Fibroblast of skin of abdomen (primary cell): ENCODE results near the gene RHBDD1.

Experiments used
- DNase-seq: peaks from one replicate; pipeline ENCODE4 v3.0.0-alpha.2; 2013

Gene RHBDD1

DNA sequence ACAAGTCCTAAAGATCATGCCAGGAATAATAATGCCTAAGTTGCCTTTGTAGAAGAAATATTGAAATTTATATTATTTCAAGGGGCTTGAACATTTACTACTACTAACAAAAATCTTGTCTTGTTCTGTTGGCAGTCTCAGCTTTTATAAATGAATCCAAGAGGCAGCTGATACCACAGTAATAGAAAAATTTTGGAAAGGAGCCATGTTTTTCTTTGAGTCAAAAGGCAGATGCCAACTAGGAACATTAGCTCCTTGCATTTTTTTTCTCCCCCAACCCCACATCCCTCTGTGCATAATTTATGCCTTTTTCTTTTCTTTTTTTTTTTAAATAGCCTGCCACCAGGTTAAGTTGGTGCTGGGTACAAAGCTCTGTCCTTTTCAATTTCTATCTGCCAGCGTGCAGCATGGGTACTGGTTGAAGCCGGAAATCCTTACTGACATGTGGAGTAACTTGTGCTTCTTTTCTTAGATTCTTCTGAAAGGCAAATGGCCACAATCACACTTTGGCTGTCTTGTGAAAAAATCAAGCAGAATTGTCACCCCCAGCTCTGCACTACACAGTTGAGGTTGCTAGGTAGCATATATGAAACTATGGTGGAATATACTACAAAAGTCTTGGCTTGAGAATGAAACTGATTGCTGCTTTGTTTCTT, 98.8 kb downstream of the RHBDD1 start:
- no peak for DNase-seq

DNA sequence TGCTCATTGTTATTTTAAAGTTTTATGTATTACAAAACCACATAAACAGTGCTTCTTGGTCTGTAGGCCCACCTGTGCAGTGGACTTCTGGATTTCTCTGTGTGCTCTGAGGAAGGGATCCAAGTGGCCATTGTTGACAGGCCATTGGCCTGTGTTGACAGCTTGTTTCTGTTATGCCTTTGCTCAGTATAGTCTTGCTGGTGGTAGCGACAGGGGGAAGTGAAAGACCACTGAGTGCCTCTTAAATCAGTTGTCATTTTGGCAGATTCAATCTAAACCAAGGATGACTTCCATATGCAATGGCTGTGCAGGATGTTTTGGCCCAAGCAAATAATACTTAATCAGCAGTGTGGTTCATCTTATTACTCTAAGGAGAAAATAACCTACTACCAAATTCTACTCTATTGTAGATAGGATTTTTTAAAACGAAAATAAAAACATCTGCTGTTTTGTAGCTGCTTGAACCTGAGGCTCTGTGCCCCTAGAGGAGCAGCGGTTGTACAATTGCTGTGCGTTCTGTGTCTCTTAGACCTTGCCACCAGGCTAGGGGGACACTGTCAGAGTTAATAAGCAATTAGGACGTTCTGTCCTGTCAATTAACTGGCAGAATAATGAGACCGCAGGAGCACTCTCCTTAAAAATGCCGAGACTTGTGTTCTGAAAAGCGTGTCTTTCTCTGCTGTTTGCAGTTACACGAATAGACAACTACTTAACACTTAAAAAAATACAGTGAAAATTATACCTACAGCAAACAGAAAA, 108.2 kb downstream of the RHBDD1 start:
- DNase-seq = no peak

DNA sequence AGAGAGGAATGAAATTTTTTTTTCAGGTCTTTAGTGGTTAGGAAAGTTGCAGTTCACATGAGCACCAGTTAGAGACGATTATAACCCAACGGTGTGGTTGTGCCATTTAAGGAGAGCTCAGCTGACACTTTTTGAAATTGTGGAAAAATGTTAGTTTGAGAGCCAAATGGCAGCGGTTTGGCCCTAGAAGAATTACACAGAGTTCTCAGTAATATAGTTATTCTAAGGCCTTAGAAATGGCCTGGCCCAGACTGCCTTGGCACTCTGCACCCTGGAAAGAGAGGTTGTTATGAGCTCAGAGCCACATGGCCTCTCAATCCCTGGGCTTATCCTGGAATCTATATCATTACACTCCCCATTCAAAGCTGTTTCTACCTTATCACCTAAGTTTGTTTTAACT, 117.4 kb downstream of the RHBDD1 start:
- peak; percentile 9 for DNase-seq

DNA sequence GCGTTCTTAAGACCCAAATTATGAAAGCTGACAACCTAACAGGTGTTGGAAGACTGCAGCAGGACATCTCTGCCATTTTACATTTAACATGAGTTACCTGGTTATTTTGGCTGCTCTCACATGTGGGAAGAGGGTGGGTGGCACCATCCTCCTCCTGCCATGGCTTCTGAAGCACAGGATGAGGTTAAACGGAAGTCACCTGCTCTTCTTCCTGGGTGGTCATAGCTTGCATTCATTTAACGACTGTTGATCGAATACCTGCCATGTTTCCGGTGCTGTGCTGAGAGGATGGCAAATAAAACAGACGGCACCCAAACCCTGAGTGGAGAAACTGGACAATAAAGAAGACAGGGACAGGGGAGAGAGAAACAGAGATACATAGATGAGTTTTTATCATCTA, 118.0 kb downstream of the RHBDD1 start:
- DNase-seq = no peak

DNA sequence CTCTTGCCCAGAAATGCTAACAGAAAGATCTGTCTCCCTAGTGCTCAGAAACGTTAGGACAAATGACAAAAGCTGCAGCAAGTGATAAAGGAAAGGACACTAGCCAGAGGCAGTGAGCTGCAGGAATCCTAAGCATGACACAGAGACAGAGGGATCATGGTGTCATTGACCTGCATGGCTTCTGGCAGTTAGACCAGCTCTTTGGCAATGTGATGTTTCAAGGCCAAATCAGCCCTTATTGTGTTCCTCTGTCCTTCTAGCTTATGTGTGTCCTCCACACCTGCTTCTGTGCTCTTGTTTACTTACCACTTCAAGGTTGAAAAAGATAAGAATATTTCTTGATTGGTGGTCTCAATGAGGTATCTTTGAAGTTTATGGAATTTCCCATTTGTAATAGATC, 120.8 kb downstream of the RHBDD1 start:
- no peak for DNase-seq

DNA sequence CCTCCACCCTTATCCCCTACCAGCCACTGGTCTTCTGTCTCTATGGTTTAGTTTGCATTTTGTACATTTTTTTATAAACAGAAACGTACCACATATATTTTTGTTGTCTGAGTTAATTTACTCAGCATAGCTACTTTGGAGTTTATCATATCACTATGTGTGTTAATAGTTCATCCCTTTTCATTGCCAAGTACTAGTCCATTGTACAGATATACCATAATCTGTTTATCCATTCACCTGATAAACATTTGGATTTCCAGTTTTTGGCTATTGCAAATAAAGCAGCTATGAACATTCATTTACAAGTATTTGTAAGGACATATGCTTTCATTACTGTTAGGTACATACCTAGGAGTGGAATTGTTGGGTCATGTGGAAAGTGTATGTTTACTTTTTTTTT, 123.6 kb downstream of the RHBDD1 start:
- no peak for DNase-seq

DNA sequence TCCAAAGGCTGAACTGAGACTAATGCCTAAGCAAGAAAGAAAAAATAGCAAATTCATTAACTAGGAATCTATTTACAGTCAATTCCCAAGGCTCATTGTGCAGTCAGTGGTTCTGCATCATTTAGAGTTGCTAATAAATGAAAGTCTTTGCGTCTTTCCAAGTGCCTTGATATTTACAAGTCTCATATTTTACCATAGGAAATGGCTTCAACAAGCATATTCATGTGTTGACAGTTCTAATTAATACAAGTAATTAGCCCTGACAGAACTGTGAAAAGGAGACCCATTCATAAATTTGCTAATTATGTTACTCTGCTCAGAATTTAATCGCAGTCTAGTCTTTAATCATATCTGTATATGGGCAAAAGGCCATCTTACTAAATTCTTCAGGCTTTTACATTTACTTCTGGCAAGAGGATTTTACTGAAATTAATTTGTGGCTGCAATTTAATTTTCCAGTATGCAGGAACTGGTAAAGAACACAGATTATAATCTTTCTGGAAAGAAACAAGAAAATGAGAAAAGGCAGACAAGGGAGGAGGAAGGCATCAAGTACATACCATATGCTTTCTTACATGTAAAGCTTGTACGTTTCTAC, 126.4 kb downstream of the RHBDD1 start:
- no peak for DNase-seq

DNA sequence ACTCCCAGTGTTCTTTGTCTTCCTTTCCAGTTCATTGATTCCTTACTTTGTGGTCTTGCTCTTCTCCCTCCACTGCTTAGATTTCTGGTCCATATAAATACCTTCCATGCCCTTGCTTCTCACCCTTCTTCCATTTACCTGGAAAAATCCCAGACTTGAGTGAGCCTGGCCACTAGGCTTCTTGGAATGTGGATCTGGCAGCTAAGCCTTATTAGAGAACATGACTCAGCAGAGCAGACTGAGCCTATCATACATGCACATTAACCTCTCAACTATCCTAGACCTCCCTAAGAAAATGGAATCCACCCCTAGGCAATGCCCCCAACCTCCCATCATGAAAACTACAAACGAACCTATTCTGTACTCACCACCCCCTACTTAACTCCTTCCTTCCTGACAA, 127.7 kb downstream of the RHBDD1 start:
- DNase-seq = peak; percentile 78

DNA sequence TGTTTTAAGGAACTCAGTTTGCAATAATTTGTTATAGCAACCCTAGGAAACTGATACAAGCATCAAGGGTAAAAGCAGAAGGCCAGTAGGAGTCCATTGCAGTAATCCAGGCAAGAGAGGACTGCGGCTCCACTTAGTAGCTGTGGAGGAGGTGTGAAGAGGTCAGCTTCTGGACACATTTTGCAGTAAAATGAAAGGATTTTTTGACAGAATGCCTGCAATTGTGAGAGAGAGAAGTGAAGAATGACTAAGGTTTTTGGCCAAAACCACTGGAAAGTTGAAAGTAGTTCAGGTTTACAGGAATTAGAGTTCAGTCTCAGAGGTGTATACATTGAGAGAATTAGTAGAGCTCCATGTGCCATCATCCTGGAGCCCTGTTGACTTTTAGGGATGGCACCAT, 129.5 kb downstream of the RHBDD1 start:
- no peak for DNase-seq

DNA sequence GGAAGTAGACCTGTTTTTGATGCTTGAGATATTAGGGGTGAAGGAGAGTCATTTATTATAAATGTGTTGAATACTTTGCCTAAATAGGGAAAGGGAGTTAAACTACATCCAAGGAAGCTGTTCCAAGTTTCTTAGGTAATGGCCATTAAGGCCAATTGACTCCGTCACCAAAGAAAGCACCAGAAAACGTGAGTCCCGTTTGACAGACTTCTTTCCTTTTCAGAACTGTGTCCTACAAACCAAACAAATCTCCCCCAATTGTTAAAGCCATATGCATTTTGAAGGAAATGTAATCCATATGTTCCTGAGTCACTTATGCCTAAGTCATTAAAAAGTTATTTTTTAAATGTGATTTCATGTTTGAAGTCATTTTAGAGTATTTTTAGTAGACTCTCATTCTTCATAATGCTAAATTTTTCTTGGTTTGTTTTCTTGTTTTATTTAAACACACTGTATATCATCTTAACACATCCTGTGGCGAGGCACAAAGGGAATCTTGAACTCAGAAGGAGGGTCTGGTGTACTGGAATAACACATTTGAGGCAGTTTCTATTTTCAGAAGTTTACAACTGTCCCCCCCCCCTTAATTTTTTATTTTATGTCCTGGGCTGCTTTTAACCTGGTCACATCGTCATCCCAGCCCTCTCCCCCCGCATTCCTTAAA, 133.7 kb downstream of the RHBDD1 start:
- peak; percentile 78 for DNase-seq

DNA sequence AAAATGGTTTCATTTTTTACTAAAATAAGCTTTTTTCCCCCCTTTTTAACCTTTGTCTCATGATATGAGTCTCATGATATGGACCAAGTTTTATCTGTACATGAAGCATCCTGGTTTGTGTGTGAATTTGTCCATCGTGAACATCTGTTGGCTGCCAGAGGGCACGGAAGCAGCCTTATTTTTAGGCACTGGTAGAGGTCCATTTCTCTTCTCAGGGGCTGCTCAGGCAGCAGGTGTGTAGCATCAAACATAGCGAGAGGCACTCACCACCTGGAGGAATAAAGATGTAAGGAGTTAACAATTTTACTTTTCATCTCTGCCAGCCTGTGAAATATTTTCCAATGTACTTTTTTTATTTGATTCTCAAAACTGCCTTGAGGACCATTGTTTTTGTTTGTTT, 134.5 kb downstream of the RHBDD1 start:
- DNase-seq = no peak

DNA sequence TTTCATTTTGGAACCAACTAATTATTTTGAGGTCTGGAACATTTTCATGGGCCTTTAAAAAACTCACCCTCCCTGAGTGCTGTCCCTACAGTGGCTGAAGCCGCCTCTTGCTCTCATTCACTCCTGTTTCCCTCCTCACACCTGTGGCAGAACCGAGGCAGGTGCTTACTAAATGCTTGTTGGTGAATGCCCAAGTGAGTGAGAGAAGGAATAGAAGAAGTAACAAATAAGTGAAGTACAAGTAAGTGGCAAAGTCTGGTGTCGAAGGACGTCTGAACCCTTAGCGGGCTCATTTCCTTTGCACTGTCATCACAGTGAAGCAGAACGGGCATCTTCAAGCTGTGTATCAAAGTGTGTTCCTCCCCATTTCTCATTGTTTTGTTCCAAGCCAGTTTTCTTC, 135.2 kb downstream of the RHBDD1 start:
- no peak for DNase-seq

DNA sequence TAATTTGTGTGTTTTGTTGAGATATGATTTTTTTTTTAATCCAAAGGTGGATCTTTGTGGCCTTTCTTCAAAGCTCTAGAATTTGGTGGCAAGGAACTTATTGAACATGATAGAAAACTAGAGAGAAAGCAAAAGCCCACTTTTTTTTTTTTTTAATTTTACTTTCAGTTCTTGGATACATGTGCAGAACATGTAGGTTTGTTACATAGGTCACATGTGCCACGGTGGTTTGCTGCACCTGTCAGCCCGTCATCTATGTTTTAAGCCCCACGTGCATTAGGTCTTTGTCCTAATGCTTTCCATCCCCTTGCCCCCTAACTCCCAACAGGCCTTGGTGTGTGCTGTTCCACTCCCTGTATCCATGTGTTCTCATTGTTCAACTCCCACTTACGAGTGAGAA, 135.9 kb downstream of the RHBDD1 start:
- no peak for DNase-seq

DNA sequence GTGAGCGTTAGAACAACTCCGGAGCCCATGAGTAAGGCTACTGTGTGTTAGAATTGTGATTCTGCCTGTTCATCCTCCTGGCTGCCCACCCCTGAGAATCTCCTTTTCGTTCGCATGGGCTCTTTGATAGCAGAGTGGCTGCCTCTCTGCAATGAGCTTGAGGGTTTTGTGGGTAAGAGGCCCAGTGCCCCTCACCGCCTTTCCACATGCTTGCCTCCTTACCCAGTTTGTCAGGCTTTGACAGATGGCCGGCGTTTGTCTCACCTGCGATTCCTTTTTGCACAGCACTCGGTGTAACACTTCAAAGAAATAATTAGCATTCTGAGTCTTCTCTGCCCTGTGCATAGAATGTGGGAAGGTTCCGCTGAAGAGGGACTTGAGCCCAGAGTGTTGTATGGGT, 138.0 kb downstream of the RHBDD1 start:
- DNase-seq = no peak

DNA sequence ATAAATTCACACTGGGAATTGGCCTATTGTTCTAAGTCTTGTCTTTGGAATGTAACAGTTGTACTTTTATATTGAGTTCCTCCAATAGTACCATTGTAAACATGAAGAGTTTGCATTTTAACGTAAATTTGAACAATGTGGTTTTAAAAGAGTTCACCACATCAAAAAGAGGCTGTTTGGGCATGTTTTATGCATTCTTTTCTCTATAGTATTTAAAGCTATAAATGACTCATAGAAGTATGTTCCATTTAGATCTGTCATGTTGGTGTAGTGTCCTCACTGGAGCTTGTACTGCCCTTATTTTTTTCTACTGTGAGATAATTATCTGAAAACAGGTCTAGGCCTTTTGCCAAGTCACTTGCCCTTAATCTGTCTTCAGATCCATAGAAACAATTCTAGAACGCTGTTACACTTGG, 141.9 kb downstream of the RHBDD1 start:
- DNase-seq = peak; percentile 87

DNA sequence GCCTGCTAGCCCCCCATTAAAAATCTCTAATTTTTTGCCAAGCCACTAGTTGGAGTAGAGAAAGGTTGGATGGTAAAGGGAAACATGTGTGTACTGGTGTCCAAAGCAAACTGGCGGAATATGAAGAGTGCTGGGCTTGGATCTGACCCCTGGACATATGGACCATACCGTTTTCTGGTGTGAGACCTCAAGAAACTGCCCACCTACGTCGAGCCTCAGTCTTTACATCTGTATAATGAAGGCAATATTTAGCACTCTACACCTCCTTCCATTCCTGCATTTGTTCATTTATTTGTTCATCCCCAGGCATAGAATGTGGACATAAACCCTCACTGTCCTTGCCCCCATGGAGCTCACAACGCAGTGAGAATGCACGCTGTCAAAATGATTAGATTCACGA, 142.4 kb downstream of the RHBDD1 start:
- no peak for DNase-seq

DNA sequence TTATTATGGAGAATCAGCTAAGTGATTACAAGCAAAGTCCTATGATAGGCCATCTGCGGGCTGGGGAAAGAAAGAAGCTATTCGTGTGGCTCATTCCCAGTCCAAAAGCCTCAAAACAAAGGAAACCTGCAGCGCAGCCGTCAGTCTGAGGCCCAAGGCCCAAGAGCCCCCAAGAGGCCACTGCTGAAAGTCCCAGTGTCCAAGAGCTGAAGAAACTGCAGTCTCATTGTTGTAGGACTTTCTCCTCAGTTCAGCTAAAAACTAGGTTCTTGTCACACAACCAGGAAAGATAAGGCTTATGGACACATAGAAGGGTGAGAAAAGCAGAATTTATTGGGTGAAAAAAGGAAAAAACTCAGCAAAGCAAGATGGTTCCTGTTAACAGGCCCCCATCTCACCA, 143.2 kb downstream of the RHBDD1 start:
- DNase-seq = no peak

DNA sequence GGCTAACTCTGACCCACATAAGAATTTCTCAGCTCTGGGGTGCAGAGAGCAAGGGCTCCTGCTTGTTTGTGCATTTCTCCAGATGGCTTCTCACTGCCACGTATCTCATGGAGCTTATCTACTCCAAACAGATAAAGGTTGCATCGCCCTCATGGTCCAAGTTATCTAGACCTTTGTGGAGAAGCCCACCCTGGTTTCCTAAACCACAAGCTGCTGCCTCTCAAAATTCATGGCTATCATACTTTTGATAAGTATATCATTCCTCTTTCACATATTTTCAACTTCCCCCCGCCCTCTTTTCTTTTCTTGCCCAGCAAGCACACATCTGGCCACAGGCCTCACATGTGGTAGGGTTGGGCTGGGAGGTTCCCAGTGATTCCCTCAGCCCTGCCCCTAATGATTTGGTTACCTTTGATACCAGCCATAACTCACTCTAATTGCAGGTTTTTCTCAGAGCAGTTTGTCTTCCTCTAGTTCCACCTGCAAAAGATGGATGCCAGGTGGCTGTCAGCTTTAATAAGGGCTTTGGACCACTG, 146.0 kb downstream of the RHBDD1 start:
- no peak for DNase-seq

DNA sequence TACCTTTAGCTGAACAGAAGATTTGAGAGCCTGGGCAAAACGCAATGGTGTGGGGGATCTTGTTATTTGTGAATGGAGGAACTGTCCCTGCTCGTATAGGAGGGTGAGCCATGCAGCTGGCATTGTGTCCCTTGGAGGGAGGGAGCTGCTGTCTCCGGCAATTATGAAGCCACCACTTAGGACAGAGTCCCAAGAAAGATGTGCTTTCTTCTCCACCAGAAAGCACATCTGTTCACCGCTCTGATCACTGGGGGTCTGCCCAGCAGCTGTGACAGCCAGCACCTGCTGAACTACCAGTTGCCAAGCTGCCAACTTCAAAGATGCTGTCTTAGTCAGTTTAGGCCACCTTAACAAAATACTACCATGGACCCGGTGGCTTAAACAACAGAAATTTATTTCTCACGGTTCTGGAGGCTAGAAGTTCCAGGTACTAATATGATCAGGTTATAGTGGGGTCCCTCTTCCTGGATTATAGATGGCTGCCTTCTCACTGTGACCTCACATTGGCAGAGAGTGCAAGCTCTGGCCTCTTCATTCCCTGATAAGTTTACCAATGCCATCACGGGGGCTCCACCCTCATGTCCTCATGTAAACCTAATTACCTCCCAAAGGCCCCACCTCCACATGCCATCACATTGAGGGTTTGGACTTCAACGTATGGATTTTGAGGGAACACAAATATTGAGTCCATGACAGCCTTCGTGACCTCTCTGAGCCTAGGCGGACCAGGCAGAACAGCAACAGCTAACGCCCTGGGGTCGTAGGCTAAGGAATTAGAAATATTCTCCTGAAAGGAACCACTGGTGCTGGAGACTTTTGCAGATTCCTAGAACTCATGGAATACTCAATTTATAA, 148.3 kb downstream of the RHBDD1 start:
- no peak for DNase-seq

DNA sequence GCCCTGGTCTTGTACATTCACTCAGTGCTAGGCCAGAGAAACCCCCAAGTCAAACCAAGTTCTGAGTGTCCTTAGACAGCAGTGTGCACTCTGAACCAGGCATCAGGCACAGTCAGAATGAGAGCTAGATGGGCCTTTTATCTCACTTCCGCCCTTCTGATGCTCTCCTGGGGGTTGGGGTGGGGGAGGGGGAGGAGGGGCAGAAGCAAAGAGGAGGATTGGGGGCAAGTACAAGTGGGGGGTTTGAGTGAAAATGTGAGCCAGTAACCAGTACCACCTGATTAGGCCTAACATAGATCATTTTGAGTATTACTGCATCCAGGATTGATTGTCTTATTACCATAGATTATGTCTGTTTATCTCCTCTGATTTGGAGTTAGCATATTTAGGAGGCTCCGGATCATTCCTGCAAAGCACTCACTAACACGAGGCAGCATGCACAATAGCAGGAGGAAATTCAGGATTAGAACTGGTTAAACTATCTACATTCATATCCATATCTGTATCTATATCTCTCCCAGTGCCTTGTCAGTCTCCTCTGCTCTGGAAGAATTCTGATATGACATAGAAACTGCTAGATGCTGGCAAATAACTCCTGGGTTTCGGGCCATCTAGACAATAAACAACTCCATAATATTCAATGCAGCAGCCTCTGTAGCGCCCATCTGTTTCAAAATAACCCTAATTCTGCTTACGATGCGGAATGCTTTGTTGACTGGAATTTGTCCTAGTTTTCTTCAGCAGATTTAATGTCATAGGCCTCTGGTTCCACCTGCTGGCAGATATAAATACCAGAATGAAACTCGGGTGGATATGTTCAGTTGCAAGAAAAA, 149.1 kb downstream of the RHBDD1 start:
- DNase-seq = peak; percentile 78

DNA sequence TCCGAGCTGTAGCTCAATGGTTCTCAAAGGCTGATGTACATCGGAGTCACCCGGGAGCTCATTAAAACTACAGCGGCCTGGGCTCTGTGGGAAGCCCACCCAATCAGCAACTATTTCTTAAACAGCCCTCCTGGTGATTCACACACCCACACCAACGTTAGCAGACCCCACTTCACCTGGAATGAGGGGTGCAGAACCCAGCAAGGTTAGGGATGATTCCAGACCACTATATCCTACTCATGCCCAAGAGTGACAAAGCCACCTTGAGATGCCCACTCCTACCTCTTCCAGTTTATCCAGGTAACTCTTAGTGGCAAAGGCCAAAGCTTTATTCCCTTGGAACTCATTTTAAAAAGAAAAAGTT, 149.7 kb downstream of the RHBDD1 start:
- DNase-seq = no peak
